Fibroblast of skin of right biceps (primary cell): ENCODE results near the gene FNIP1.
A peak's percentile ranks its signal among the peaks of the same experiment; 100 is the strongest.
"Not testable (repeated sequence)": the region's sequence is repeated elsewhere in the genome, so short reads cannot be mapped to it uniquely, and the experiment has no call there.

Experiments
- DNase-seq: peaks from one replicate; pipeline ENCODE4 v3.0.0-alpha.2; 2013

FNIP1 gene

DNA sequence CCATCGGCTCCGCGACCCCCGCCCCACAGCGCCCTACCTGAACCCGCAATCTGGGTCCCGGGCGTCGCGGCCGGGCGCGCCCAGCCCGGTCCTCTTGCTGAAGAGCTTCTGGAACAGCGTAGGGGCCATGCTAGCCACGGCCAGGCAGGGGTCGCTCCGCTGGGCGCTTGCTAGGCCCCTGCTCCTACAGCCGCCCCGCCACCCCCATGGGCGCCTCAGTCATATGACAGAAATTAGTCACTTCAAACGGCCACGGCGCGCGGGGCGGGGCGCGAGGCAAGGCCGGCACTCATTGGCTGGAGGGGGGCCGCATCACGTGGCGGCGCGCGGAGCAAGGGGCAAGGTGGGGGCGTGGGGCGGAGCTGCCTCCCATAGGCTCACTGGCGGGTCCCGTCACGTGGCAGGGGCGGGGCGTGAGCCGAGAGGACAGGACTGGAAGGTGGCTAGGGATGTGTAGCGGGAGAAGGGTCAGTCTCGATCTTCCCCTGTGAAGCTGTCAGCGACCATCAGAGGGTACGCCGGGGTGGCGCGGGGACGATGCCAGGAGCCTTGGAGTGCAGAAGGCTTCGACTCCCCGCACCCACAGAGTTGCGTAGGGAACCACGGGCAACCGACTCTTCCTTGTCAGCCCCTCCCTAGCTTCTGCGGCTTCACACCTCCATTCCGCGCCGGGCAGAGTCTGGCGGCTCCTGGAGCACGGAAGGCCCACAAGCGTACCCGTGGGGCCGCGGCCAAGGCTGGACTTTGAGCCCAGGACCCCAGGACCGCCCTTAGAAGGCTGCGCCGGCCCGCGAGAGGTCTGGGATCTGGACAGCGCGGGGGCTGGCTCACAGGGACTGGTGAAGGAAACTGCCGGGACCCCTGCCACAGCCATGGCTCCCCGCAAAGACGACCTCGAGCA, at the start of gene FNIP1:
FNIP1 (minus strand) TSS at position 225 of the 901 bp plus-strand sequence; CDS start at position 129, 96 bp downstream.
- DNase-seq, result peak; percentile 98

- DNase-seq, result no peak
Measured at GRCh38 chr5:131846536-131846935, 49.7 kb upstream of the FNIP1 start.

DNA sequence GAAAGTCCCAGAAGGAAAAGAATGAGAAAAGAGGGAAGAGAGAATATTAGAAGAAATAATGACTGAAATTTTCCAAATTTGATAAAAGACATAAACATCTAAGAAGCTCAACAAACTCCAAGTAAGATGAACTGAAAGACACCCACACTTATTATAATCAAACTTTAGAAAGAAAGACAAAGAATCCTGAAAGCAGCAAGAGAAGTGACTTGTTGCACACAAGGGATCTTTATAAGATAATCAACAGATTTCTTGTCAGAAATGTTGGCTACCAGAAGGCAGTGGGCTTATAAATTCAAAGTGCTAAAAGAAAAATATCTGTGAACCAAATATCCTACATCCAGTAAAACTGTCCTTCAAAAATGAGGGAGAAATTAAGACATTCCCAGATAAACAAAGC, 49.0 kb upstream of the FNIP1 start:
- DNase-seq, result no peak

DNA sequence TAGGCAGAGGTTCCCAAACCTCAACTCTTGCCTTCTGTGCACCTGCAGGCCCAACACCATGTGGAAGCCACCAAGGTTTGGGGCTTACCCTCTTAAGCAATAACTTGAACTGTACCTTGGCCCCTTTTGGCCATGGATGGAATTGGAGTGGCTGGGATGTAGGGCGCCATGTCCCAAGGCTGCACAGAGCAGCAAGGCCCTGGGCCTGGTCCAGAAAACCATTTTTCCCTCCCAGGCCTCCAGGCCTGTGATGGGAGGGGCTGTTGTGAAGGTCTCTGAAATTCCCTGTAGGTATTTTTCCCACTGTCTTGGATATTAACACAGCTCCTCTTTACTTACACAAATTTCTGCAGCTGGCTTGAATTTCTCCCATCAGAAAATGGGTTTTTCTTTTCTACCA, 46.2 kb upstream of the FNIP1 start:
- DNase-seq, result not testable (repeated sequence)

GRCh38 chr5:131832702-131833101, 35.9 kb upstream of the FNIP1 start:
- not testable (repeated sequence) for DNase-seq

GRCh38 chr5:131825404-131826013, 28.7 kb upstream of the FNIP1 start:
- DNase-seq, result no peak

DNA sequence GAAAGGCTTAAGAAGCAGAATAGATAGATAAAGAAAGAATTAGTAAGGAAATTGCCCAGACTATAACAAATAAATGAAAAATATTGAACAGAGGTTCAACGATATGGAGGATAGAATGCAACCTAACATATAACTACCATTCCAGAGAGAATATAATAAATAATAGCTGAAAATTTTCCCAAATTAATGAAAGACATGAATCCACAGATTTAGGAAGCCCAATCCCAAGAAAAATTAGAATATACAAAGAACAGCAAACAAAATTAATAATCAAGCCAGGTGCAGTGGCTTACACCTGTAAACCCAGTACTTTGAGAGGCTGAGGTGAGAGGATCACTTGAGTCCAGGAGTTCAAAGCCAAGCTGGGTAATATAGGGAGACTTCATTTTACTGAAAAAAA, 27.8 kb upstream of the FNIP1 start:
- no peak for DNase-seq

DNA sequence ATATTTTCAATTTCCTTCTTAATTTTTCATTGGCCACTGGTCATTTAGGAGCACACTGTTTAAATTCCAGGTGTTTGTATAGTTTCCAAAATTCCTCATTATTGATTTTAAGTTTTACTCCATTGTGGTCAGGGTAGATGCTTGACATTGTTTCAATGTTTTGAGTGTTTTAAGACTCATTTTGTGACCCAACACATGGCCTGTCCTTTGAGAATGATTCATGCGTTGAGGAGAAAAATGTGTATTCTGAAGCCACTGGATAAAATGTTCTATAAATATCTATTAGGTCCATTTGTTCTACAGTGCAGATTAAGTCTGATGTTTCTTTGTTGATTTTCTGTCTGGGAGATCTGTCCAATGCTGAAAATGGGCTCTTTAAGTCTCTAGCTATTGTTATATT, 24.4 kb upstream of the FNIP1 start:
- peak; percentile 51 for DNase-seq

DNA sequence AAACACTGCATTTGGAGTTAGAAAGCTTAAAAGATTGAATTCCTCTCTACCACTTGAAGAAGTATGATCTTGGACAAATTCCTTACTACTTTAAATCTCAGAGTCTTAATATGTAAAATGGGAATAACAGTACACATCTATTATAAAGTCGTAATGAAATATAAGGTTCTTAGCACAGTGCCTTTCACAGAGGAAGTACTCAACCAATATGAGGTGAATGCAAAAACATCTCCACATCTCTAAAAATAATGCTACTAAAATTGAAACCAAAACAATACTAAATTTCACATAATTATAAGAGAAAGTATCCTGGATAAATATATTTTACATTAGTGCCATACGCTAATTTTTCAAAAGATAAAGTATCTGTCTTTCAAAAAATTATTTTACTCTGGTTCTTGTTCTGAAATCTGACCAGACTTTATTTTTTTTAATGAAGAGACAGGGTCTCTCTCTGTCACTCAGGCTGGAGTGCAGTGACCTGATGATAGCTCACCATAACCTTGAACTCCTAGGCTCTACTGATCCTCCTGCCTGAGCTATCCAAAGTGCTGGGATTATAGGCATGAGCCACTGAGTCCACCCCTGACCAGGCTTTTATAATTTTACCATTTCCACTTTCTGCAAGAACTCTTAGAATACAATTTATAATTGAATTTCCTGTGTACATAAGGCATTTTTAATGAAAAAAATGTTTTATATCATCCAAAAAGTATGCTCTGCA, 21.3 kb upstream of the FNIP1 start:
- no peak for DNase-seq

- peak; percentile 93 for DNase-seq
Measured at GRCh38 chr5:131814990-131815389, 18.2 kb upstream of the FNIP1 start.

DNA sequence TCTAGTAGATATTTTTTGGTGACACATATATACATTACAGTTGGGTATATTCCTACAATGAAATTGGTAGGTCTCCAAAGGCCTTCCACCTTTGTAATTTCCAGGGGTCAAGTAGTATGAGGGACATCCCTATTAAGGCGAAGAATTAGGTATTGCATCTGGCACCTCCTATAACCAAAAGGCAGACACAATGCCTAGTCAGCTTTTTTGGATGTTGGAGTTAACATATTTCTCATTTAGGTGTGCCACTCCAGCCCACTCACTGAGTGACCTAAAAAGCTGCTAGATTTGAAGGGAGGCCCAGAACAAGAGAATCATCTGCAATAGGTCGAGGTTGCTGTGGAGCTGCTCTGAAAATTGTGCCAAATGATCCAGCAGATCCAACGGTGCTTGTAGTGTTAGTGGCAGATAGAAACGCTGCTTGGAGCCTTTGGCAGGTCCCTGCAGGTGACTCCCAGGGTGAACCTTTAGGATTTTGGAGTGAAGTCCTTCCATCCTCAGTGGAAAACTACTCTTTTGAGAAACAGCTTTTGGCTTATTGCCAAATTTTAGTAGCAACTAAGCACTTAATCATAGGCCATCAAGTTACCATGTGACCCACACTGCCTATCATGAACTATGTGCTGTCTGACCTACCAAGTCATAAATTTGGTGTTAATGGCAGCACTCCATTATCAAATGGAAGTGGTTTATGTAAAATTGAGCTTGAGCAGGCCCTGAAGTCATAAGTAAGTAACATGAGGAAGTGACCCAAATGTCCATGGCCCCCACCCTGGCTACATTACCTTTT, 15.7 kb upstream of the FNIP1 start:
- DNase-seq, result no peak

DNA sequence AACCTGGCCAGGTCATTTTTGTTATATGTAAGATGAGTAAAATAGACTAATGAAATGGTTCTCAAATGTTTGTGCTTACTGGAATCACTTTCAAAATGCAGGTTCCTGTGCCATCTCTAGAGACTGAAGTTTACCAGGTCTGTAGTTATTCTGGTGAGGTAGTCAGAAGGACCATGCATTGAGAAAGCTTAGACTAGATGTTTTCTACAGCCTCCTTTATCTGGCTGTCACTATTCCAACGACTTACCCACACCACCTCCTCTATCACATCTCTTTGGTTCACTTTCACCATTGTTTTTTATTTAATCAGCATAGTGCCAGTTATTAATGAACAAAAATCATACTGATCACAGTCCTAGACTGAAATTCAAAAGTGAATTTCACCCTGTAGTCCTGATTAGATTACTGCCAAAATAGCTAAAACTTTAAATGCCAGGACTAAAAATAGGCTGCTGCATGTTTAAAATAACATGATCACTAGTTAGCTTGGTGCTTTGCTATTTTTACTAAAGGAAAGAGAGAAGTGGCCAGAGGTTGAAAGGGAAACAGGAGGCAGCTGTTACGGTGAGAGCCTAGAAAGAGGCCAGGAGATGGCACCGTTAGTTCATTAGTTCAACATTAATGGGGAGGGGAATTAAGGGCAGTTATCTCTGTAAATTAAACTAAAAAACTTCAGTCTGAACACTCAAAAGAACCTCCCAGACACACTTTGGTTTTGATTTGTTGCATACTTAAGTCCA, 13.9 kb upstream of the FNIP1 start:
- no peak for DNase-seq

DNA sequence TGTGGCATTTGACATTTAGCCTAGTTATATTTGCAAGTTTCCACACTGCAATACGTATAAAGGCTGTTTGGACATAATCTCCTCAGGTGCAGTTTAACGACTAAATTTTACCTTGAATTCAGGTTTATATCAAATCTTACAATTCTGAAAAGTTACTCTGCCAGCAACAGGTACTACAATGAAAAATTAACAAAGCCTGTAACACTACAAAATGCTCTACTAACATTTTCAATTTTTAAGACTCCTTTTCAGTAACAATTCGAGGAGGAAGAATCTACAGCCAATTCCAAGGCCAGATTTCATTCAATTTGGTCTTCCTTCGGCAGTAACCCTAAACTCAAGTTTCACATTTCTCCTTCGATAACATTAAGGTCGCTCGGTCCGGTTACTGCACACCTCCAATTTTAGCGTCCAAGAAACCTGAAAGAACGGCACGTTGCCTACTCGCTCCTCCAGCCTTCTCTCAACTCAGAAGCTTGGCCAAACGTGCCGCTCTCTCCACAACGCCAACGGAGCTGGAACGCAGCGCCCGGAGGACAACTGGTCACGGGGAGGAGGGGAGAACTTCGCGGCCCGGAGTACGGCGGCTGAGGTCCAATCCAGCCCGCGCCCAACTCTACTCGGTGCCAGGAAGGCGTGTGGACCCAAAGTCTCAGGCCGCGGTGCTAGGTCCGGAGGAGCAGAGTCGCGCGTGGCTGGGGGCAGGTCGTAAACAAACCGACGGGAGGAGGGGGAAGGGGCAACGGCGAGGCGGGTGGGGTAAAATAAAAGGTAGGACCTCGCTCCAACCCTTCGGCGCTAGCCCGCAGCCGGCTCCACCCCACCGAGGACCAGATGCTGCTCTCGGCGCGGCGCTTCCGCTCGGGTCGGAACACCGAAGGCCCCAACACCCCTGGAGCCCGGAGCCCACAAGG, 681 bp downstream of the FNIP1 start:
- peak; percentile 41 for DNase-seq

DNA sequence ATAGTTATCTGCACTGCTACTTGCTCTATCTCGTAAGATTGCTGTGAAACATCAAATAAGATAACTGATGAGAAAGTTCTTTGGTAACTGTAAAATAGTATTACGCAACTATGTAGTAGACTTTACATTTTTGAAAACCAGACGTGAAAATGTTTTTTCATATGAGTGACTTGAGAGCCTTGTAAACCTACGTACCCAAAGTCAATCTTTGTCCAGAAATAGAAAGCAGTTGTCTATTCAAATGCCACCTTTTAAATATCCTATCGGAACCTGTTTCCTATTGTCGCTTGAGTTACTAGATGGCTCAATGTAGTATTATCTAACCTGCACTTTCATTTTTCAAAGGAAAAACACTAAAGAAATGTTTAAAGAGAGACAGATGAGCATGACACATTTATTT, 1.6 kb downstream of the FNIP1 start:
- peak; percentile 1 for DNase-seq

DNA sequence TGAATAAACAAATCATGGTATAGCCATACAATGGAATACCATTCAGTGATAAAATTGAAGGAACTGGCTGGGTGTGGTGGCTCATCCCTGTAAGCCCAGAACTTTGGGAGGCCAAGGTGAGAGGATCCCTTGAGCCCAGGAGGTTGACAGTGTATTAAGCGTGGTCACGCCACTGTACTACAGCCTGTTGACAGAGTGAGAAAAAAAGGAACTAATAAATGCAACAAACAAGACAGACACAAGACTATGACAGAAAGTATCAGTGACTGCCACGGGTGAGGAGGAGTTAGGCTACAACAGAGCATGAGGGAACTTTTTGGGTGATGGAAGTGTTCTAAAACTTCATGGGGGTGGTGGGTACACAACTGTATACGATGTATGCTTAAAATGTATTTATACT, 2.2 kb downstream of the FNIP1 start:
- DNase-seq, result no peak

DNA sequence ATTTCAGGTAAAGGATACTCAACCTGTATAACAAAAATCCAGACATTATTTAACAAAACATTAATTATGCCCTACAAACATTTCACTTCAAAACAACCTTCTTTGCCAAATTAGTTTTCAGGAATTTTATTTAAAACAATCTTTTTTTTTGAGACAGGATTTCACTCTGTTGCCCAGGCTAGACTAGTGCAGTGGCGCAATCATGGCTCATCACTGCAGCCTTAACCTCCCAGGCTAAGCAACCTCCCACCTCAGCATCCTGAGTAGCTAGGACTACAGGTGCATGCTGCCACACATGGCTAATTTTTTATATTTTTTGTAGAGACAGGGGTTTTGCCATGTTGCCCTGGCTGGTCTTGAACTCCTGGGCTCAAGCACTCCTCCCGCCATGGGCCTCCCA, 3.9 kb downstream of the FNIP1 start:
- DNase-seq, result no peak

DNA sequence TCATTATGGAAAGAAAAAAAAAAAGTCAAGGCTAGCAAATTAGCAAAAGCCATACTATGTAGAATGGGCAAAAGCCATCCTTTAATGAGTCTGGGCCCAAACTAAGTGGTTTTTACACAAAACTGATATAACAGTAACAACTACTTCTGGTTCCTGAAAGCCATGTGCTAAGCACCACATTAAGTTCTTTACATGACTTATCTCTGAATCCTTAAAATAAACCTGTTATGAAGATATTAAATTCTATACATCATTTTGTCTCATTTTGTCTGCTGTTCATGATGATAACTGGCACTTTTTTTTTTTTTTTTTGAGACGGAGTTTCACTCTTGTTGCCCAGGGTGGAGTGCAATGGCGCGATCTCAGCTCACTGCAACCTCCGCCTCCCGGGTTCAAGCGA, 5.0 kb downstream of the FNIP1 start:
- DNase-seq, result no peak

- DNase-seq, result no peak
Measured at GRCh38 chr5:131790550-131790949, 6.3 kb downstream of the FNIP1 start.

DNA sequence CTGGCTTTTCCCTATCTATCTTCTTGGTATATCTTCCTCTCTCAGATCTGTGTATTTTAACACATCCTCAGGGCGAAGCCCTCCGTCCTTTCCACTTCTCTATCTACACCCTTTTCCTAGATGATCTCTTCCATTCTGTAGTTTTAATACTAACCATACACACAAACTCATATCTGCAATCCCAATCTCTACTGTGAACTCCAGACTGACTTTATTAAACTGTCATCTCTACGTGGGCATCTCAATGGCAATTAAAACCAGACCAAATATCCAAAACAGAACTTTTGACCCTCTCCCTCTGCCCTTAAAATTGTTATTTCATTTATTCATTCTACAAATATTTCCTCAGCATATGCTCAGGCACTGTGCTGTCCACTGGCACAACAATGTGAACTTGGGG, 7.1 kb downstream of the FNIP1 start:
- DNase-seq, result no peak

- no peak for DNase-seq
Measured at GRCh38 chr5:131787736-131788135, 9.1 kb downstream of the FNIP1 start.
